IMR-90 (cell line): ENCODE data around the gene SPTBN5. TPM values are rescaled to one million over a fixed set of nuclear protein-coding genes. Genes with fewer than 3 reads are reported as not detected.

Source experiments
- ATAC-seq: fragments of 200-7000 bp; cut with Tn5 transposase; 2 replicates; pipeline ENCODE4 v1.9.1; 2020; ENCODE audit warnings: low read depth, mild to moderate bottlenecking, moderate library complexity
- BruUV-seq: library from RNA; stranded (reverse); fragments of 400-500 nt; replicated peaks from 2 replicates; lab custom pipeline; 2021; lab: Mats Ljungman, UMichigan
- CTCF ChIA-PET: fragments of 300-600 bp; formaldehyde crosslinking; extraction: SDS; loops from one replicate; lab custom pipeline; 2021; ENCODE audit warnings: antibody characterized with exemption; lab: Yijun Ruan, JAX
- POLR2A ChIA-PET: fragments of 300-600 bp; sonication (Branson Sonifier 250); formaldehyde crosslinking; loops from one replicate; lab custom pipeline; 2022; ENCODE audit warnings: antibody characterized with exemption; ENCODE audit not compliant: unreplicated experiment; lab: Charles Lee
- DNase-seq: peaks from one replicate; pipeline ENCODE4 v3.0.0; 2013
- H2AFZ ChIP-seq: replicated peaks from 2 replicates; pipeline ENCODE3; 2013; ENCODE audit warnings: low read length, mild to moderate bottlenecking; ENCODE audit not compliant: poor library complexity
- H2AK5ac ChIP-seq: 2 replicates; pipeline ENCODE4 v1.6.1; 2013; ENCODE audit warnings: low read depth, low read length, inconsistent platforms
- H2AK9ac ChIP-seq: replicated peaks from 2 replicates; pipeline ENCODE3; 2013; ENCODE audit warnings: mild to moderate bottlenecking, low read depth, low read length, moderate library complexity; ENCODE audit not compliant: poor library complexity
- H2BK120ac ChIP-seq: 2 replicates; pipeline ENCODE4 v1.6.1; 2013; ENCODE audit warnings: low read depth, low read length, inconsistent platforms
- H2BK15ac ChIP-seq: 3 replicates; pipeline ENCODE4 v1.6.1; 2013; ENCODE audit warnings: low read depth, low read length, inconsistent platforms
- H2BK20ac ChIP-seq: 2 replicates; pipeline ENCODE4 v1.6.1; 2013; ENCODE audit warnings: low read depth, mild to moderate bottlenecking, inconsistent platforms, low read length, moderate library complexity
- H2BK5ac ChIP-seq: 2 replicates; pipeline ENCODE4 v1.6.1; 2013; ENCODE audit warnings: mild to moderate bottlenecking, low read depth, low read length, inconsistent platforms; ENCODE audit not compliant: poor library complexity, severe bottlenecking
- H3K14ac ChIP-seq: replicated peaks from 2 replicates; pipeline ENCODE4 v1.6.1; 2013; ENCODE audit warnings: low read depth, low read length, inconsistent platforms
- H3K18ac ChIP-seq: 2 replicates; pipeline ENCODE4 v1.6.1; 2013; ENCODE audit warnings: low read depth, low read length, control low read depth
- H3K23ac ChIP-seq: 2 replicates; pipeline ENCODE4 v1.6.1; 2013; ENCODE audit warnings: low read depth, low read length, inconsistent platforms
- H3K27ac ChIP-seq: 2 replicates; pipeline ENCODE4 v1.5.1; 2013; ENCODE audit warnings: mild to moderate bottlenecking, control low read depth, low read length; ENCODE audit not compliant: insufficient read depth
- H3K27me3 ChIP-seq: 2 replicates; pipeline ENCODE4 v1.6.1; 2013; ENCODE audit warnings: low read length; ENCODE audit not compliant: control insufficient read depth, insufficient read depth
- H3K36me3 ChIP-seq: 2 replicates; pipeline ENCODE4 v1.6.1; 2013; ENCODE audit warnings: low read length, mixed read lengths; ENCODE audit not compliant: control insufficient read depth, insufficient read depth
- H3K4ac ChIP-seq: 2 replicates; pipeline ENCODE4 v1.6.1; 2013; ENCODE audit warnings: low read depth, low read length, inconsistent platforms
- H3K4me1 ChIP-seq: 2 replicates; pipeline ENCODE4 v1.6.1; 2013; ENCODE audit warnings: low read length, mixed read lengths; ENCODE audit not compliant: control insufficient read depth, insufficient read depth
- H3K4me2 ChIP-seq: 2 replicates; pipeline ENCODE4 v1.6.1; 2013; ENCODE audit warnings: low read depth, mild to moderate bottlenecking, control low read depth, low read length, moderate library complexity
- H3K4me3 ChIP-seq: 2 replicates; pipeline ENCODE4 v1.5.1; 2013; ENCODE audit warnings: low read depth, mild to moderate bottlenecking, control low read depth, low read length, moderate library complexity; ENCODE audit not compliant: insufficient read depth
- H3K56ac ChIP-seq: 2 replicates; pipeline ENCODE4 v1.6.1; 2013; ENCODE audit warnings: low read length, inconsistent platforms; ENCODE audit not compliant: insufficient read depth; ENCODE audit errors: extremely low read depth
- H3K79me1 ChIP-seq, 2 experiments: 2 replicates each; pipeline ENCODE4 v1.6.1; 2013; ENCODE audit warnings: low read length in 2 of 2, inconsistent platforms in 1 of 2, low read depth in 1 of 2
- H3K9ac ChIP-seq: 2 replicates; pipeline ENCODE4 v1.6.1; 2013; ENCODE audit warnings: low read depth, low read length, control low read depth
- H3K9me1 ChIP-seq: 2 replicates; pipeline ENCODE4 v1.6.1; 2013; ENCODE audit warnings: low read length, inconsistent platforms; ENCODE audit not compliant: insufficient read depth
- H3K9me3 ChIP-seq: 2 replicates; pipeline ENCODE4 v1.6.1; 2013; ENCODE audit warnings: low read length; ENCODE audit not compliant: control insufficient read depth, insufficient read depth
- H4K20me1 ChIP-seq: 2 replicates; pipeline ENCODE4 v1.6.1; 2013; ENCODE audit warnings: low read length, inconsistent platforms; ENCODE audit not compliant: insufficient read depth
- H4K5ac ChIP-seq: 2 replicates; pipeline ENCODE4 v1.6.1; 2013; ENCODE audit warnings: mild to moderate bottlenecking, low read depth, low read length, control low read depth
- H4K8ac ChIP-seq, 2 experiments: 2 replicates each; pipeline ENCODE4 v1.6.1; 2013; ENCODE audit warnings: low read depth in 2 of 2, low read length in 2 of 2, control low read depth in 1 of 2, inconsistent platforms in 1 of 2
- H4K91ac ChIP-seq: 2 replicates; pipeline ENCODE4 v1.6.1; 2013; ENCODE audit warnings: low read depth, low read length, inconsistent platforms; ENCODE audit not compliant: insufficient read depth
- MAFK ChIP-seq: IDR thresholded peaks from 2 replicates; pipeline ENCODE4 v1.6.1; 2012; ENCODE audit warnings: low read depth, low read length, improper control_type of control experiment
- MAZ ChIP-seq: IDR thresholded peaks from 2 replicates; pipeline ENCODE4 v1.6.1; 2012; ENCODE audit warnings: low read depth, mild to moderate bottlenecking, low read length, improper control_type of control experiment, moderate library complexity, borderline replicate concordance
- MXI1 ChIP-seq: IDR thresholded peaks from 2 replicates; pipeline ENCODE4 v1.6.1; 2012; ENCODE audit warnings: low read depth, mild to moderate bottlenecking, low read length, moderate library complexity, borderline replicate concordance
- POLR2A ChIP-seq: IDR thresholded peaks from 2 replicates; pipeline ENCODE4 v1.6.1; 2012; ENCODE audit warnings: mild to moderate bottlenecking, low read depth, low read length
- RAD21 ChIP-seq: IDR thresholded peaks from 2 replicates; pipeline ENCODE4 v1.6.1; 2012; ENCODE audit warnings: low read length, improper control_type of control experiment
- SMC3 ChIP-seq: fragments of 150-350 bp; IDR thresholded peaks from 2 replicates; pipeline ENCODE4 v1.6.1; 2016; ENCODE audit warnings: low read depth, mild to moderate bottlenecking, antibody characterized with exemption, low read length, moderate library complexity
- WGBS, 2 experiments: methylation state at CpG; one replicate each; pipeline versions ENCODE4 v1.1.5 to v1.1.7; 2013; ENCODE audit warnings: missing lambda C conversion rate in 2 of 2; ENCODE audit not compliant: insufficient read length in 1 of 2; ENCODE audit errors: extremely low coverage in 2 of 2; 5-methylcytosine and 5-hydroxymethylcytosine counted together
- dilution Hi-C: fragments of 300-500 bp; cut with HindIII; formaldehyde crosslinking; loops from one replicate; pipeline ENCODE4 v1.14.3; 2018; ENCODE audit warnings: low sequenced_read_pairs; ENCODE audit not compliant: unreplicated experiment
- in situ Hi-C: fragments of 300-500 bp; cut with MboI; formaldehyde crosslinking; loops from 3 replicates; pipeline ENCODE4 v1.14.3; 2019; ENCODE audit warnings: low sequenced_read_pairs, inconsistent platforms, mixed read lengths
- intact Hi-C: fragments of 100-400 bp; cut with micrococcal nuclease; formaldehyde crosslinking; loops from 2 replicates; pipeline ENCODE4 v1.10.0; 2022
- polyA plus RNA-seq, 3 experiments: library from polyadenylated mRNA; depleted of rRNA; stranded (reverse); fragments of >200 nt; gene quantifications; 2 replicates each; pipeline ENCODE4 v1.2.3, GENCODE V29; 2012; ENCODE audit warnings: low replicate concordance in 1 of 3
- total RNA-seq: library from RNA; depleted of rRNA; stranded (reverse); fragments of >200 nt; gene quantifications from 2 replicates; pipeline ENCODE4 v1.2.3, GENCODE V29; 2012

The SPTBN5 gene
- total and polyA plus RNA-seq, 2 of the 4 experiments (the other 2 are of a cell fraction) = under 0.01 to 0.38 TPM

DNA sequence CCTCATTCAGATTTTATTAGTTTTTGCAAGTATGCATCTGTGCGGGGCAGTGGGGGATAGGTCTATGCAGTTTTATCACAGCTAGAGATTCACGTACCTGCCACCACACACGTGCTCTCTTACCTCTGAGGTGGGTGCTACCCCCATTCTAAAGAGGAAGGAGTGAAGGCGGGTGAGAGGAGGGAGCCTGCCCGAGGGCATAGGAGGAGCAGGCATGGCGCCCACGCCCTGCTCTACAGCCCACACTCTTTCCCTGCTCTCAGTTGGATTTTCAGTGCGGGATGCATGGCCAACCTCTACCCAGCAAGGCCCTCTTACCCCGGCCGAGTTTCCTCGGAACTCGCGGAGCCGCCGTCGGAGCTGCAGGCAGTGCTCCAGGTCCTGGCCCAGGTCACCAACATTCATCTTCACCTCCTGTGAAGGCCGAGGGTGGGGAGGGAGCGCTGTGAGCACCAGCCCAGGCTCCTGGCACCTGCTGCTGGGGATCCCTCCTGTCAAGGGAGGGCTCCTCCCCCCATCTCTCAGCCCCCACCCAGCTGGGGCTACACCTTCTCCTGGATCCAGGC, 28.3 kb downstream of the SPTBN5 start:
- Histone ChIP-seq H3K14ac (no peak overlapping the region), H3K9me3 (no peaks in the 10 kb centered on the region), H3K56ac (no peak overlapping the region), H2BK15ac (no peak overlapping the region), H4K8ac (no peak overlapping the region), H3K27ac (no peak overlapping the region), H3K4me2 (no peak overlapping the region), H2BK20ac (no peak overlapping the region), H3K4me1 (no peaks in the 10 kb centered on the region), H3K18ac (no peak overlapping the region), H3K9ac (no peak overlapping the region), H3K4ac (no peak overlapping the region), H3K27me3 (peaks cover 18% of the 10 kb centered on the region), H4K5ac (no peak overlapping the region), H2AK5ac (no peak overlapping the region), H2BK5ac (no peak overlapping the region), H4K91ac (no peak overlapping the region), H2BK120ac (no peak overlapping the region), H3K23ac (no peak overlapping the region), H2AK9ac (no peak overlapping the region), H3K9me1 (no peaks in the 10 kb centered on the region), H3K4me3 (no peak overlapping the region), H3K79me1 (no peaks in the 10 kb centered on the region), H3K36me3 (no peaks in the 10 kb centered on the region), H4K20me1 (no peaks in the 10 kb centered on the region), H2AFZ (peak overlapping the region; percentile 8)
- in situ Hi-C loops = no loop called here
- CTCF ChIA-PET = no interaction called here
- WGBS, 2 experiments = 90% methylated on average over 9 of the region's 18 CpGs; no CpG with 5 or more reads in 1 of the 2 experiments
- no TSS peak for BruUV-seq
- POLR2A ChIA-PET = no interaction called here
- intact Hi-C loops = no loop called here
- ATAC-seq = no peak
- dilution Hi-C loops = no loop called here
- no peak for DNase-seq
- TF ChIP-seq RAD21 = no peak
- no peak for TF ChIP-seq MXI1
- TF ChIP-seq POLR2A = no peak
- TF ChIP-seq MAFK = no peak
- TF ChIP-seq MAZ = no peak
- no peak for TF ChIP-seq SMC3
